CD4-positive, alpha-beta T cell treated with Interleukin-2 at 100 ng/mL for 4 hours (primary cell): ENCODE data around the gene FRMD7.

ENCODE experiments used
- DNase-seq: peaks from one replicate; pipeline ENCODE4 v3.0.0-alpha.2; 2020; ENCODE audit warnings: low spot score

FRMD7 gene

GRCh38 chrX:132034648-132035047 lies 93.2 kb downstream of the FRMD7 start:
- DNase-seq = no peak

DNA sequence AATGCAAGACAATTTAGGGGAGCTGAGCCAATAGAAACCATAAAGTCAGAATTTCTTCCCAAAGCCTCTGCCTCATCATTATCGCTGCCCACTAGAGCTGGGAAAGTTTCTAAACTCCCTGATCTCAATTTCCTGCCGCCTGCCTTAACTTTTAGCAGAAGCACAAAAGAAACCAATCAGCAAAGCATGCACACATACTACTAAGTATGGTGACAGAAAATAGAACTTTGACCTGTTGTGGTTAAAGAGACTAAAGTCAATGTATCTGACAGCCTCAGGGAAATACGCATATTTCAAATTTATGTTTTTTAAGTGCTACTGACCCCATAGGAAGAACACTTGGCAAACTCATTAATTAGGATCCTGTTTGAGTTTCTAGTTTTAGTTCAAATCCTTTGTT lies 94.7 kb downstream of the FRMD7 start:
- DNase-seq = no peak

- DNase-seq = no peak
Measured at GRCh38 chrX:132031867-132032266, 96.0 kb downstream of the FRMD7 start.

- DNase-seq = no peak
Measured at GRCh38 chrX:132030264-132030663, 97.6 kb downstream of the FRMD7 start.
